HG03095 (cell line): ENCODE measurements around the gene NDUFA11.
"Not testable (repeated sequence)": the region's sequence is repeated elsewhere in the genome, so short reads cannot be mapped to it uniquely, and the experiment has no call there.

Experiments
- ATAC-seq: cut with Tn5 transposase; IDR thresholded peaks from one replicate; pipeline ENCODE4 v1.9.1; 2021; ENCODE audit warnings: moderate library complexity; ENCODE audit not compliant: unreplicated experiment

The NDUFA11 gene

GRCh38 chr19:5863030-5863665 is 40.4 kb downstream of the NDUFA11 start:
- no peak for ATAC-seq

GRCh38 chr19:5857203-5858081 is 46.1 kb downstream of the NDUFA11 start:
- no peak for ATAC-seq

DNA sequence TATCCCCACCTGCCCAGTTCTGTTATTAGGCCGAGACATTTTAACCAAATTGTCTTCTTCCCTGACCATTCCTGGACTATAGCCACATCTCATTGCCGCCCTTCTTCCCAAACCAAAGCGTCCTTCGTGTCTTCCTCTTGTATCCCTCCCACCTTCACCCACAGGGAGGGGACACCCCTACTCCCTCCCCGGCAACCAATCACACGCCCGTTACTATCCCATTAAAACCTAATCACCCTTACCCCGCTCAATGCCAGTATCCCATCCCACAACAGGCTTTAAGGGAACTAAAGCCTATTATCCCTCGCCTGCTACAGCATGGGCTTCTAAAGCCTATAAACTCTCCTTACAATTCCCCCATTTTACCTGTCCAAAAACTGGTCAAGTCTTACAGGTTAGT is 48.4 kb downstream of the NDUFA11 start:
- not testable (repeated sequence) for ATAC-seq

DNA sequence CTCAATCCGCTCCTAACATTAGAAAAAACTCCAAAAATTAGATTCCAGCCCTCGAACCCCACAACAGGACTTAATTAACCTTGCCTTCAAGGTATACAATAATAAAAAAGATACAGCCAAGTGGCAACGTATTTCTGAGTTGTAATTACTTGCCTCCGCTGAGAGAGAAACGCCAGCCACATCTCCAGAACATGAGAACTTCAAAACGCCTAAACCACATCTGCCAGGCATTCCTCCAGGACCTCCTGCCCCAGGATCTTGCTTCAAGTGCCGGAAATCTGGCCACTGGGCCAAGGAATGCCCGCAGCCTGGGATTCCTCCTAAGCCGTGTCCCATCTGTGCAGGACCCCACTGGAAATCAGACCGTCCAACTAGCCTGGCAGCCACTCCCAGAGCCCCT is 49.5 kb downstream of the NDUFA11 start:
- not testable (repeated sequence) for ATAC-seq

DNA sequence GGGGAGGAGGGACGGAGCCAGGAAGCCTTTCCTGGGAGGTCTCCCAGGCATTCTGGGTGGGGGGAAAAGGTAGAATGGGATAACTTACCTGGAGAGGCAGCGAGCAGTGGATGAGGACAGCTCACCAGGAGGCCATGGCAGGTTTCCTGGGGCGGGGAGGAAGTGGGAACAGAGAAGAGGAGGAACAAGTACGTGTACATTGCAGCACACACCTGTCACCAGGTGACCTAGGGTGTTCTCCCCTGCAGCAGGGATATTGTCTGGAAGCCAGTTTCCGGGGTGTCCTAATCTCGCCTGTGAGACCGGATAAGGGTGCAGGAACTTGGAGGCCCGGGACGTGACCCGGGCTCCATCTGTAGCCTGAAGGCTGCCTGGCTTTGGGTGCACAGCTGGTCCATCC is 52.3 kb downstream of the NDUFA11 start, which contains the start of gene FUT3:
Gene FUT3 (minus strand): TSS at position 148 of the 400 bp plus-strand sequence.
- no peak for ATAC-seq

DNA sequence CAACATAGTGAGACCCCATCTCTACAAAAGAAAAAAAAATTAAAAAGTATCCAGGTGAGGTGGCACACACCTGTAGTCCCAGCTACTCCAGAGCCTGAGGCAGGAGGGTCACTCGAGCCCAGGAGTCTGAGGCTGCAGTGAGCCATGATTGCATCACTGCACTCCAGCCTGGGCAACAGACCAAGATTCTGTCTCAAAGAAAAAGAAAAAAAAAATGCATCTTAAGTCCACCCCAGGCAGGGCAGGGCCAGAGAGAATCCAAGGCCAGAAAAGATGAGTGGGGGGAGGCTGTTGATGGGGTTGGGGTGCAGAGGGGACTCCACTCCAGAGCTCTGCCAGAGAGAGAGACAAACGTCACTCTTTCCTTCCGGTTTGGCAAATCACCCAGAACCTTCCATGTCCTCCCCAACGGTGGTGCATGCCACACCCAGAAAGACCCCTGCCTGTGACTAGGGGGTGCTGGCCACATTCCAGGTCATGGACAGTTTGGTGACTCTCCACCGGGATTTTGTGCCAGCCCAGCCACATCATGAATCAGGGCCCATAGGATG is 52.8 kb downstream of the NDUFA11 start:
- ATAC-seq, result no peak

- no peak for ATAC-seq
These were observed 53.4 kb downstream of the NDUFA11 start for GRCh38 chr19:5850189-5850588.

- ATAC-seq, result not testable (repeated sequence)
These were observed 55.0 kb downstream of the NDUFA11 start for GRCh38 chr19:5848621-5849020.

DNA sequence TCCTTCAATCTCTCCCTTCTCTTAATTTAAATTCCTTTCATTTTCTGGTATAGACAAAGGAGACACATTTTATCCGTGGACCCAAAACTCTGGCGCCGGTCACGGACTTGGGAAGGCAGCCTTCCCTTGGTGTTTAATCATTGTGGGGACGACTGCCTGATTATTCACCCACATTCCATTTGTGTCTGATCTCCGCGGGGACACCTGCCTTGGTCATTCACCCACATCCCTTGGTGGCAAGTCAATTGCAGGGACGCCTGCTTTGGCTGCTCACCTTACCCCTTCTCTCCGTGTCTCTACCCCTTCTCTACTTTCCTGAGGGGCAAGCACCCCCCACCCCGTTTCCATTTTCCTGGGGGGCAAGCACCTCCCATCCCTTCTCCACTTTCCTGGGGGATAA is 55.7 kb downstream of the NDUFA11 start:
- ATAC-seq, result not testable (repeated sequence)
